ENCODE data around the gene HSPG2. TPM values are rescaled to one million over a fixed set of nuclear protein-coding genes. Genes with fewer than 3 reads are reported as not detected.

The HSPG2 gene
- total and polyA plus RNA-seq, 2 donors (not counting 1 experiment from before 2014, with no cell fraction given) = 2.0 to 4.5 TPM

- ATAC-seq (ENCODE audit: low read depth) = peak; percentile 91
- peak; percentile 65 for DNase-seq
- Histone ChIP-seq H4K20me1 (ENCODE audit: control insufficient read depth, insufficient read depth, low read length, poor library complexity, severe bottlenecking) (no peaks in the 10 kb centered on the region), H3K79me2 (ENCODE audit: control insufficient read depth, insufficient read depth, low read length) (no peaks in the 10 kb centered on the region), H2AFZ (ENCODE audit: insufficient read depth, low read depth, low read length, poor library complexity, severe bottlenecking) (peak overlapping the region; percentile 69), H3K9ac (ENCODE audit: low read length) (peak overlapping the region; percentile 6), H3K4me1 (ENCODE audit: control insufficient read depth in 2 of 2, insufficient read depth in 2 of 2, low read length in 2 of 2) (peaks cover 6 to 15% of the 10 kb centered on the region in 2 donors), H3K36me3 (replicated peaks in 1 of 2; ENCODE audit: control extremely low read depth in 1 of 2, control insufficient read depth in 1 of 2, extremely low read depth in 1 of 2, insufficient read depth in 2 of 2, low read length in 1 of 2) (peaks cover 0 to 2% of the 10 kb centered on the region in 2 experiments), H3K4me3 (ENCODE audit: control extremely low read depth in 1 of 5, extremely low read depth in 1 of 5, insufficient read depth in 1 of 5, low read depth in 2 of 5, low read length in 4 of 5) (no peak overlapping the region), H3K9me3 (ENCODE audit: control extremely low read depth in 1 of 3, control insufficient read depth in 2 of 3, insufficient read depth in 1 of 3, low read length in 2 of 3) (peaks cover 0 to 4% (median 0%) of the 10 kb centered on the region in 3 donors), H3K27ac (ENCODE audit: low read length in 2 of 2) (peak overlapping the region in 1 of 2 donors; percentile 27), H3K4me2 (replicated peaks; ENCODE audit: low read depth, low read length, poor library complexity, severe bottlenecking) (peak overlapping the region; percentile 55), H3K27me3 (replicated peaks in 1 of 4; ENCODE audit: control extremely low read depth in 1 of 4, control insufficient read depth in 3 of 4, insufficient read depth in 4 of 4, low read length in 3 of 4) (no peaks in the 10 kb centered on the region)
- H3K27me3 Mint-ChIP-seq = no peaks in the 10 kb centered on the region
- ChIA-PET CTCF (no interaction called here), POLR2A (no interaction called here)
- H3K27ac Mint-ChIP-seq = peak overlapping the region; percentile 82
- WGBS (ENCODE audit: insufficient coverage) = 81% methylated on average over 25 of the region's 29 CpGs
- peaks cover 13% of the 10 kb centered on the region for H3K4me1 Mint-ChIP-seq
- TF ChIP-seq EZH2 (IDR thresholded peaks at IDR 0.05; ENCODE audit: borderline replicate concordance, insufficient read depth, low read depth, low read length, poor library complexity, severe bottlenecking) = no peak
- no peak for TF ChIP-seq CTCF (IDR thresholded peaks at IDR 0.05)
- intact Hi-C loops (cut with micrococcal nuclease) = loop anchor here (1.0 kb wide), 1 partner anchor 69 kb away; the partner anchor contains the start of gene USP48
- peak overlapping the region; percentile 54 for H3K4me3 Mint-ChIP-seq
- no peaks in the 10 kb centered on the region for H3K9me3 Mint-ChIP-seq (ENCODE audit: insufficient read depth)
These were observed 84.6 kb downstream of the HSPG2 start for GRCh38 chr1:21852282-21853130.

All from B cell (primary cell).